Suprapubic skin (tissue), 4 donors: Measurements from ENCODE around the gene CCDC73. TPM values are rescaled to one million over a fixed set of nuclear protein-coding genes. Genes with fewer than 3 reads are reported as not detected.

Source experiments
- DNase-seq, 2 donors: peaks; one replicate each; pipeline ENCODE4 v3.0.0-alpha.2; 2019; ENCODE audit warnings: low spot score in 2 of 2
- H3K27ac ChIP-seq: fragments of 200-600 bp; sonication (generic); one replicate; pipeline ENCODE4 v1.5.1; 2019
- H3K27me3 ChIP-seq: fragments of 200-600 bp; sonication (generic); one replicate; pipeline ENCODE4 v1.5.1; 2019
- H3K36me3 ChIP-seq: fragments of 200-600 bp; sonication (generic); one replicate; pipeline ENCODE4 v1.5.1; 2019
- H3K4me1 ChIP-seq: fragments of 200-600 bp; sonication (generic); one replicate; pipeline ENCODE4 v1.5.1; 2019
- H3K4me3 ChIP-seq: fragments of 200-600 bp; sonication (generic); one replicate; pipeline ENCODE4 v1.5.1; 2019; ENCODE audit warnings: mild to moderate bottlenecking
- H3K9me3 ChIP-seq: fragments of 200-600 bp; sonication (generic); one replicate; pipeline ENCODE4 v1.5.1; 2019
- CTCF ChIP-seq, 2 donors: fragments of 200-600 bp in 1 of 2; fragments of 450-650 bp in 1 of 2; sonication (generic) in 1 of 2; IDR thresholded peaks; one replicate each; pipeline ENCODE4 v1.5.1; 2016 to 2019; ENCODE audit warnings: antibody characterized with exemption in 2 of 2, mild to moderate bottlenecking in 1 of 2, moderate library complexity in 1 of 2
- EP300 ChIP-seq: sonication (generic); formaldehyde crosslinking; IDR thresholded peaks from one replicate; pipeline ENCODE4 v1.6.1; 2017; ENCODE audit warnings: antibody characterized with exemption
- POLR2A ChIP-seq, 2 donors: fragments of 450-650 bp; IDR thresholded peaks; one replicate each; pipeline ENCODE4 v1.6.1; 2017; ENCODE audit warnings: antibody characterized with exemption in 2 of 2, mild to moderate bottlenecking in 2 of 2, moderate library complexity in 2 of 2
- POLR2AphosphoS5 ChIP-seq, 3 donors: sonication (generic); formaldehyde crosslinking; IDR thresholded peaks; one replicate each; pipeline ENCODE4 v1.6.1; 2017; ENCODE audit warnings: antibody characterized with exemption in 3 of 3
- WGBS: methylation state at CpG from one replicate; pipeline ENCODE4 v1.1.5; 2018; 5-methylcytosine and 5-hydroxymethylcytosine counted together
- total RNA-seq, 4 donors: library from RNA; depleted of rRNA; stranded (reverse); fragments of >200 nt; gene quantifications; one replicate each; pipeline ENCODE4 v1.1.0, GENCODE V29; 2016

The CCDC73 gene
- total RNA-seq, 4 donors from 2014 or later: not detected

GRCh38 chr11:32586576-32587190 lies 207.8 kb downstream of the CCDC73 start:
- no peaks in the 10 kb centered on the region for H3K27me3 ChIP-seq
- TF ChIP-seq CTCF (IDR thresholded peaks at IDR 0.05) (no peak), EP300 (no peak), POLR2A (IDR thresholded peaks at IDR 0.05) (no peak), POLR2AphosphoS5 (IDR thresholded peaks at IDR 0.05) (no peak)
- H3K36me3 ChIP-seq: peaks cover 32% of the 10 kb centered on the region
- no peaks in the 10 kb centered on the region for H3K9me3 ChIP-seq
- H3K27ac ChIP-seq: no peak overlapping the region
- WGBS: 81% methylated on average over 4 of the region's 4 CpGs
- no peak for DNase-seq
- no peak overlapping the region for H3K4me3 ChIP-seq
- H3K4me1 ChIP-seq: peaks cover 17% of the 10 kb centered on the region

GRCh38 chr11:32584921-32585320 lies 209.5 kb downstream of the CCDC73 start:
- no peak for DNase-seq
- peaks cover 15% of the 10 kb centered on the region for H3K36me3 ChIP-seq
- peak overlapping the region; percentile 80 for H3K4me3 ChIP-seq
- no peak overlapping the region for H3K27ac ChIP-seq
- no peak for TF ChIP-seq EP300
- no peak for TF ChIP-seq CTCF (IDR thresholded peaks at IDR 0.05)
- no peak for TF ChIP-seq POLR2AphosphoS5 (IDR thresholded peaks at IDR 0.05)
- no peak for TF ChIP-seq POLR2A (IDR thresholded peaks at IDR 0.05)
- WGBS: 7% methylated on average over 7 of the region's 7 CpGs
- H3K27me3 ChIP-seq: no peaks in the 10 kb centered on the region
- peaks cover 17% of the 10 kb centered on the region for H3K4me1 ChIP-seq
- H3K9me3 ChIP-seq: no peaks in the 10 kb centered on the region

- 0% methylated on average over 6 of the region's 70 CpGs for WGBS
- TF ChIP-seq EP300 (no peak), POLR2AphosphoS5 (IDR thresholded peaks at IDR 0.05) (peak; percentile 64 to 90 (median 87)), CTCF (IDR thresholded peaks at IDR 0.05) (no peak), POLR2A (IDR thresholded peaks at IDR 0.05) (peak in 1 of 2 donors; percentile 58)
- Histone ChIP-seq H3K9me3 (no peaks in the 10 kb centered on the region), H3K4me3 (peak within 1 kb of the TSS; percentile 80), H3K4me1 (peaks cover 17% of the 10 kb centered on the region), H3K36me3 (peaks cover 2% of the 10 kb centered on the region), H3K27me3 (no peaks in the 10 kb centered on the region), H3K27ac (peak within 1 kb of the TSS; percentile 87)
- DNase-seq: peak; percentile 97 to 98
Observed at GRCh38 chr11:32583459-32584271, 210.8 kb downstream of the CCDC73 start, which contains the start of gene EIF3M. TSS of gene EIF3M (plus strand) at chr11:32583831. CDS start at chr11:32583888, 57 bp downstream.

- TF ChIP-seq CTCF (IDR thresholded peaks at IDR 0.05) (no peak), POLR2AphosphoS5 (IDR thresholded peaks at IDR 0.05) (no peak), POLR2A (IDR thresholded peaks at IDR 0.05) (no peak), EP300 (no peak)
- Histone ChIP-seq H3K27ac (no peak overlapping the region), H3K4me1 (peaks cover 17% of the 10 kb centered on the region), H3K9me3 (no peaks in the 10 kb centered on the region), H3K4me3 (no peak overlapping the region), H3K36me3 (no peaks in the 10 kb centered on the region), H3K27me3 (no peaks in the 10 kb centered on the region)
- no peak for DNase-seq
- WGBS: 79% methylated on average over 3 of the region's 3 CpGs
Observed at GRCh38 chr11:32581556-32581955, 212.9 kb downstream of the CCDC73 start.

GRCh38 chr11:32580967-32581366 lies 213.5 kb downstream of the CCDC73 start:
- Histone ChIP-seq H3K4me1 (peaks cover 13% of the 10 kb centered on the region), H3K27me3 (no peaks in the 10 kb centered on the region), H3K27ac (no peak overlapping the region), H3K4me3 (no peak overlapping the region), H3K36me3 (no peaks in the 10 kb centered on the region), H3K9me3 (no peaks in the 10 kb centered on the region)
- TF ChIP-seq CTCF (IDR thresholded peaks at IDR 0.05) (no peak), EP300 (no peak), POLR2A (IDR thresholded peaks at IDR 0.05) (no peak), POLR2AphosphoS5 (IDR thresholded peaks at IDR 0.05) (no peak)
- DNase-seq: no peak
- WGBS: 64% methylated on average over 2 of the region's 2 CpGs
